HG03039 (cell line): Measurements from ENCODE around the gene TRABD2B.

Experiments
- ATAC-seq: cut with Tn5 transposase; IDR thresholded peaks from one replicate; pipeline ENCODE4 v1.9.1; 2021; ENCODE audit warnings: mild to moderate bottlenecking, moderate library complexity; ENCODE audit not compliant: unreplicated experiment

The TRABD2B gene

DNA sequence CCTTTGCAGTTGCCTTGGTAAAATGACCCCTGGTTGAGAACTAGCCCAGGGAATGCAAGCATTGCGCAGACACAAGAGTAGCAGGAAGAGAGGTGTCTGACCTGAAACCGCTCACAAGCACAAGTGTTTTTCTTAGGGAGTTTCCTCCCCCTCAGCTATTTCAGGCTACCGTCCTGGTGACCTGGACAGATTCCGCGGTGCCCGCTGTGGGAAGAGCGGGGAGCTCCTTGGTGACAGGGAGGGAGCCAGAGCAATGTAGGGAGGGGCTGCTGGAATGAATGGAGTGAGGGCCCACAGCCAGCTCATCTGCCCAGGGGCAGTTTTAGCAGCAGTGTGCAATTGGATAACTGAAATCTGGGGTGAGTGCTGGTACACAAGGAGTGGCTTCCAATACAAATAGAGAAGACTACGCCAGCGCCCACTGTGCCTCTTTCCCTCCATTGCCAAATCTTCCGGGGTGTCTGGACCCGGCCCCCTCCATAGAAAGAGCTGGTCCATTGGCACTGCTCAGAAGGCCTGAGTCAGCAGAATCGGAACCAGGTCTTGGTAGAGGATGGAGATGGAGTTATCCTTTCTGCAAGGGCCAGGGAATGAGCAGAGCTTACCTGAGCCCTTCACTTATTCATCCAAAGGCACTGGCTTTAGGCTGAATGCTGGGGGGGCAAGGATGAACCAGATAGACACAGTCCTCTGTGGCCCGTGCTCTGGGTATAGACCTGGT, 82.8 kb downstream of the TRABD2B start:
- no peak for ATAC-seq

GRCh38 chr1:47913225-47913823, 83.9 kb downstream of the TRABD2B start:
- ATAC-seq = no peak

- no peak for ATAC-seq
These were observed 84.4 kb downstream of the TRABD2B start for GRCh38 chr1:47912756-47913155.

DNA sequence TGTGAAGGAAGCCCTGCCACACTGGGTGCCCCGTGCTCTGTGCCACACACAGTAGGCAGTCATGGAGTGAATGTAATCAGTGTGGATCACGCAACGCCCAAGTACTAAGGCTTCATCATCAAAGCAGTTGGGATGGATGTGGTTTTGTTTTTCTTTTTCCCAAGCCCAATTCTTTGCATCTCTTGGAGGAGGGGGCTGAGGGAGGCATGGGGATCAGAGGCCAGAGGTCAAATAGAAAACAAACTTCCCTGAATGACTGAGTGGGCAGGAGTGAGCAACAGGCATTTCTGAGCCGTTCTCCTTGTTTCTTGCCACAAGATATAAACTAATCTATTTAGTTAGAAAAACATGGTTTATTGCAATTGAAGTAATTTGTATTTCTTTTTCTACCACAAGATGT, 85.3 kb downstream of the TRABD2B start:
- ATAC-seq = no peak

DNA sequence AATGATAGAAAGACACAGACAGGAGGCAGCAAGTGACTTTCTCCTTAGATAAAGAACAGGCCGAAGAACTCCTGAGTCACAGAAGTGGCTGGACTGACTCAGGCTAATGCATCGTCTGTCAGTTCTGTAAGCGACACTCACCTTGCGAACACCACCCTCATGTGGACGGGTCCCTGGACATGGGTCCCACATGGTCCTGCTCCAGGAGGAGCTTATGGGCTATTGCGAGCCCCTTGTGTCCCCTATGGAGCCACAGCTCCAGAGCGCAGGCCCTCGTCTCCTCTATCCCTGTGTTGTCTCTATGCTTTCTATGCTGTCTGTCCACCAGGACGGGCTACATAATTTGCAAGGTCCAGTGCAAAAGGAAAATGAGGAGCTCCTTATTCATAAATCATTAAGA, 85.8 kb downstream of the TRABD2B start:
- ATAC-seq = no peak

GRCh38 chr1:47908258-47908657, 88.9 kb downstream of the TRABD2B start:
- no peak for ATAC-seq

- no peak for ATAC-seq
These were observed 90.0 kb downstream of the TRABD2B start for GRCh38 chr1:47907177-47907528.

GRCh38 chr1:47906527-47907176, 90.5 kb downstream of the TRABD2B start:
- ATAC-seq = no peak

DNA sequence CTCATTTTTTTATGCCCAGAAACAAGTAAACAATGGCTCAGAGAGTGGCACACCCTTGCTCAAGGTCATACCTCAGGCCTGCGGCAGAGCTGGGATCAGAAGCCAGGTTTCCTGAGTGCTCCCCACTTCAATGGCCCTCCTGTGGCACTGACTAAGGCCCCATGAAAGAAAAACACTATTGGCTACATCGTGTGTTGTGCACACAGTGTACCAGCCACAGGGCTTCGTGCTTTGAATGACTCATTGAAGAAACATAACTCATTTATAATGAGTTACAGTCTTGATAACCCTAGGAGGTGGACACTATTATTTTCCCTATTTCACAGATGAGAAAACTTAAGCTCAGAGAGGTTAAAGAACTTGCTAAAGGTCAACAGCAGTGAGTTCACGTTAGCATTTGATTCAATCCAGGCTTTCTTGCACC, 91.2 kb downstream of the TRABD2B start:
- ATAC-seq = no peak

DNA sequence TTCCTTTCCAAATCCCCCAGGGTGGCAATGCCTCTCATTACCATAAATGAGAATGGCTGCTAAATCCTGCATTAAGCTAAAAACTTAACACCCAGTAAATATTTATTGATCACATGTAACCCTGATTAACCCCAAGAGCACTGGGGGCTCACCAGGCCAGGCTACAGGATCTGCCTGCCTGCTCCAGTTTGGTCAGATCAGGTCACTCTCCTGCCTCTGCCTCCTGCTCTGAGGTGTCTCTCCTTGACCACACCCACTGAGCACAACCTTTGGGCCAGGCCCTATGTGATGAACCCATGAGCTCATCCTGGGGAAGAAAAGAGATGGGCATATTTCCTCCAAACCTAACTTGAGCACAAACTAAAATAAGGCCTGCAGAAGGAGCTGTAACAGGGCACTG, 93.5 kb downstream of the TRABD2B start:
- no peak for ATAC-seq

- no peak for ATAC-seq
These were observed 96.1 kb downstream of the TRABD2B start for GRCh38 chr1:47901001-47901575.

DNA sequence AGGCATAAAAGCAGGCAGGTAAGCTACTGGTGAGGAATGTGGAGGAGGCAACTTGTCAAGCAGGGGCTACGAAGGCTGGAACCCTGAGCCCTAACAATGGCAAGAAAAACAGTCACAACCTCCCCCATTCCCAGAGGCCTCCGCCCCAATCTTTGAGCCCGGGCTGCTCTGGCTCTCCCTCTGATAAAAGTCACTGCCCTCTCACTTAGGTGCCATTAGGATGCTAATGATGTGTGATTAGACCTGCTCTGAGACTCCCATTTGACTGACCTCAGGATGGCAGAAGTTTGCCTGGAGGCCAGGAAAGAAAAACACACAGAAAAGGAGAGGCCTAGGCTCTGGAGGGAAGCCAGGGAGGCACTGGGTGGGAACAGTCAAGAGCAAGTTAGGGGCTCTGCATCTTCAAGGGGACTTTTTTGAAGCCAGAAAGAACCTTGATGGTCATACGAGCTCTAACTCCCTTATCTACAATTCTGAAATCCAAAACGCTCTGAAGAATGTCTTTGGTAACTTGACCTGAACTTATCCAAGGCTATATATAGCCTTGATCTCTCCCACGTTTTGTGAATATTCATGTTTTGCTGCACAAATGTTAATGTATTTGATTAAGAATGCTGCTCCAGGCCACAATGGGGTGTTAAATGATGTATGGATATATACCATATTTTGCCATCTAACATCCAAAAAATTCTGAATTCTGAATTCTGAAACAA, 98.9 kb downstream of the TRABD2B start:
- no peak for ATAC-seq

GRCh38 chr1:47895279-47896125, 101.7 kb downstream of the TRABD2B start:
- ATAC-seq = no peak

DNA sequence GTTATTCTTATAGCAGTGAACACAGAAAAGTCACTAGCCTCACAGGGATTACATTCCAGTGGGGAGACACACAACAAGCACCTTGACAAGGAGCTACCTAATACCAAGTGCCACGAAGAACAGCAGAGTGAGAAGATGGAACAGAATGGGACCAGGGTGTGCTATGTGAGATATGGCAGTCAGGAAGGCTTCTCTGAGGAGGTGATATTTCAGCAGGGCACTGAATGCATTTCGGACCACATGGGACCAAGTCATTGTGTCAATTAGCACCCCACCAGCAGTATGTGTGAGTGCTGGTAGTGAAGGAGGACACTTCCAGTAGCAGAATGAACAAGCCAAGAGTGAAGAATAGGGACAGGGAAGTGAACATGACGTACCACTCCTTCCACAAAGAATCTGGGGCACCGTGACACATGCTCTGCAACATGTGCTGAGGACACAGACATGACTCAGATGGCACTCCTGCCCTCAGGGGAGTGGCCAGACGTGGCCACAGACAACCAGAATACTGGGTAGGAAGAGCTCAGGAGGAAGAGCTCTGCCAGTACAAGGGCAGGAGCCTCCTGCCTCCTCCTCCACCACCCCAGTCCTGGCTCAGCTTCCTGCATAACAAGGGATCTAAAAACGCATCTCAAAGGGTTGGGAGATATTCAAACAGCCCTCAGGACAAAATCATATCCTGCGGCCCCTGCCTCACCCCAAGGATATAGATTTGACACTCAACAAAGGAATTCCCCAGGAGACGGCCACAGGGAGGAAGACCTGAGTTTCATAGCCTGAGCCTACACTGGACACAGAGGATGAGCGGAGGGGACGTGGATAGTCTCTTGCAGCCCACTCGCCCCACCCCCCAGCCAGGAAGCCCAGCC, 102.5 kb downstream of the TRABD2B start:
- ATAC-seq = no peak

DNA sequence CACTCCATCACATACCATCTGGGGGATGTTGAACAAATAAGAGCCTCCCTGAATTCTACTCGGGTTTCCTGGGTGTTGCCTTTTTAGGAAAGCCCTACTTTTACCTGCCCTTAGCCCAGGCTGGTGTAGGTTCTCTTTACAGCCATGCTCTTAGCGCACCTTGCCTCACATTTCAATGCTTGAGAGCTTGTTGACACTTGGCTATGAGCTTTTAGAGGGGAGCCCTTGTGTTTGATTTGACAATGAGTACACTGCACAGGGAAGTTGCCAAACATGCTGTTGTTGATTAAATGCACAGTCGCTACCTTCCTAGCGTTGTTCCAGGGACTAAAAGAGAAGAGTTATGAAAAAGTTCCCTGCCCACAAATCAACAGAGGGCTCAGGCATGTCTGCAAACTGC, 103.8 kb downstream of the TRABD2B start:
- no peak for ATAC-seq

- no peak for ATAC-seq
These were observed 106.4 kb downstream of the TRABD2B start for GRCh38 chr1:47890779-47891178.

DNA sequence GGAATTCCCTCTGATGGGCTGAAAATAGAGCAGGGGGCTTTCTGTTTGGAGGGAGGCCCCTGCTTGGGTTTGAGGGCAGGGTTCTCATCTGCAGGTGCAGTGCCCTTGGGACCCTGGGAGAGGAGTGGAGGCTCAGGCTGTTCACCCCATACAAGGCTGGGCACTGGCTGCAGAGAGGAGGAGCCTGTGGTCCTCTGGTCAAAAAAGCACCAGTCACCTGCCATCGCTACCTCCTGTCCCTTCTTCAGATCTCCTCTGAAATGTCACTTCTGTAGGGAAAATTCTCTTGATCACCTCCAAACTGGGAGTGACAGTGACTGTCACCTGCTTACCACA, 108.9 kb downstream of the TRABD2B start:
- ATAC-seq = no peak

DNA sequence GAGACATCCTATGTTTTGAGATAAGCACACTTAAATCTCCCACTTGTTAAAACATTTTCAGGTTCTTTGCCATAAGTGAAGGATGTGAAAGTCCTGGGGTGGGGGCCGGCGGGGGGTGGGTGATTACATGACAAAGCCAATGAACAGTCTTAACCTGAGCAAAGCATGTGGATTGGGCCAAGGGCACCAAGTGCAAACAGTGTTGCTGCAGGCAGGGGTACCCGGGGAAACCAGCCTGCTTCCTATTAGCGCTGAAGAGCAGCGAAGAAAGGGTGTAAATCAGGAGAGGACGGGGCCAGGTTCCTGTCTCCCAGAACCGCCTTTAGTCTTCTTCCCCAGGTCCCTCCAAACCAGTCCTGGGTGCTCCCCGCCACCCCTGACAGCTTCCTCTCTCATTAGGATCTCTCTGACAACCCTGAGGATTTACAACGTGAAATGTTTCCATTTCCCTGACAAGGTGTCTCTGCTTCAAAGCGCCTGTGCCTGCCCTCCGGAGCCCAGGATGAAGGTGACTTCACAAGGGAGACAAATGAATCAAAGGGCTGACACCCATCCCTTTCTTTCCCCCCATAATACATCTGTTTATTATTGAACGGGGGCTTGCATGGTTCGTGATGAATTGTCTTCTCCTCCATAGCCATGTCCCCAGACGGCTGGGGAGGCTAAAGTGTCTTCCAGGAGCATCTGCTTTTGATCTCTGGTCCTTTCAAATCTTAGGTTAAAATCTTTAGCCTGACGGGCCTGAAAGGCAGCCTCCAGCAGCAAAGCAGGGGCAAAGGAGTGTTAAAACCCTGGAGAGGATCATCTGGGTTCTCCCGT, 109.5 kb downstream of the TRABD2B start:
- ATAC-seq = no peak

DNA sequence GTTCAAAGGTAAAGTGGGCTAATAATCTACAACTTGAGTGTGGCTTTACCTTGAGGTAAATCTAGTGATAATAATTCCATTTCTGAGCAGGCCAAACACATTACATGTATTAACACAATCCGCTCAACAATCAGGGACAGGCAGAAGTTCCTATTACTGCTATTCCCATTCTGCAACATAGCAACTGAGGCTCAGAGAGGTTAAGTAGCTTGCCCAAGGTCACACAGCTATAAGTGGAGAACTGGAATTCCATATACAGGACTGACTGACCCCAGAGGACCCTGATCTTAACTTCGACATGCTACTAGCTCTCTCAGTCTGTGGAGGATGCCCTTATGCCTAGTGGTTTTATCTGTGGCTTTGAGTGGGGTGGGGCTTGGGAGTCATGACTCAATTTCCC, 110.1 kb downstream of the TRABD2B start:
- ATAC-seq = no peak
